ENCODE measurements around the gene ZNF14.
"Not testable (repeated sequence)": the region's sequence is repeated elsewhere in the genome, so short reads cannot be mapped to it uniquely, and the experiment has no call there.

ZNF14 gene

GRCh38 chr19:19711934-19712828 lies 20.7 kb downstream of the ZNF14 start:
- TF ChIP-seq CTCF (IDR thresholded peaks at IDR 0.05; ENCODE audit: poor library complexity, severe bottlenecking): no peak
- DNase-seq (ENCODE audit: low spot score) (no peak), ATAC-seq (ENCODE audit: low read depth) (no peak)
- Histone ChIP-seq H3K27ac (ENCODE audit: poor library complexity, severe bottlenecking) (no peak overlapping the region), H3K4me1 (ENCODE audit: insufficient read depth, poor library complexity, severe bottlenecking) (no peaks in the 10 kb centered on the region), H3K27me3 (ENCODE audit: insufficient read depth, poor library complexity, severe bottlenecking) (no peaks in the 10 kb centered on the region), H3K9me3 (ENCODE audit: severe bottlenecking) (peaks cover 66% of the 10 kb centered on the region), H3K4me3 (ENCODE audit: severe bottlenecking) (no peak overlapping the region), H3K36me3 (ENCODE audit: low read depth) (peaks cover 36% of the 10 kb centered on the region)

DNA sequence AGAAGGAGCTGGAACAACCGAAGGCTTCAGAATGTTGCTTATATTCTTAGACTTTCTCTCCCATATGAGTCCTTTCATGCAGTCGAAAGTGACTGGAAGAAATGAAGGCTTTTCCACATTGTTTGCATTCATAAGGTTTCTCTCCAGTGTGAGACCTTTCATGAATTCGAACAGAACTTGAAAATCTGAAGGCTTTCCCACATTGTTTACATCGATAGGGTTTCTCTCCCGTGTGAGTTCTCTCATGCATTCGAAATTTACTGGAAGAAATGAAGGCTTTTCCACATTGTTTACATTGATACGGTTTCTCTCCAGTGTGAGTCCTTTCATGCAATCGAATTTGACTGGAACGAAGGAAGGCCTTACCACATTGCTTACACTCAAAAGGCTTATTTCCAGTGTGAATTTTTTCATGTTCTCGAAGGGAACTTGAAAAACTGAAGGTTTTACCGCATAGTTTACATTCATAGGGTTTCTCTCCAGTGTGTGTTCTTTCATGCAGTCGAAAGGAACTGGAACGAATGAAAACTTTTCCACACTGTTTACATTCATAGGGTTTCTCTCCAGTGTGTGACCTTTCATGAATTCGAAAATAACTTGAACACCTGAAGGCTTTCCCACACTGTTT lies 21.5 kb downstream of the ZNF14 start:
- Histone ChIP-seq H3K9me3 (ENCODE audit: severe bottlenecking) (peaks cover 68% of the 10 kb centered on the region), H3K4me1 (ENCODE audit: insufficient read depth, poor library complexity, severe bottlenecking) (no peaks in the 10 kb centered on the region), H3K27me3 (ENCODE audit: insufficient read depth, poor library complexity, severe bottlenecking) (no peaks in the 10 kb centered on the region), H3K4me3 (ENCODE audit: severe bottlenecking) (no peak overlapping the region), H3K27ac (ENCODE audit: poor library complexity, severe bottlenecking) (no peak overlapping the region), H3K36me3 (ENCODE audit: low read depth) (peaks cover 36% of the 10 kb centered on the region)
- TF ChIP-seq CTCF (IDR thresholded peaks at IDR 0.05; ENCODE audit: poor library complexity, severe bottlenecking): no peak
- ATAC-seq (ENCODE audit: low read depth) (no peak), DNase-seq (ENCODE audit: low spot score) (no peak)

DNA sequence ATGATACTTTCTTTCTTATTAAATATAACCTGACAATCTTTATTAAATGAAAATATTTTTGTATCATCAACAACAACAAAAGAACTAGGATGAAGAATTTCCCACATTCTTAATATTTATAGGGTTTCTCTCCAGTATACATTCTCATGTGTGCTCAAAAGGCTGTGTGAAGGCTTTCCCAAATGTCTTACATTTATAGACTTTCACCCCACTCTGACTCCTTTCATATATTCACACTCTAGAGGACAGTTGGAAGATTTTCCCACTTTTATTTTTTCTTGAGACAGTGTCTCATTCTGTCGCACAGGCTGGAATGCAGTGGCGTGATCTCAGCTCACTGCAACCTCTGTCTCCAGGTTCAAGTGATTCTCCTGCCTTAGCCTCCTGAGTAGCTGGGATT lies 22.4 kb downstream of the ZNF14 start:
- H3K27me3 ChIP-seq (ENCODE audit: insufficient read depth, poor library complexity, severe bottlenecking): no peaks in the 10 kb centered on the region
- no peak overlapping the region for H3K27ac ChIP-seq (ENCODE audit: poor library complexity, severe bottlenecking)
- no peak for DNase-seq (ENCODE audit: low spot score)
- peaks cover 69% of the 10 kb centered on the region for H3K9me3 ChIP-seq (ENCODE audit: severe bottlenecking)
- ATAC-seq (ENCODE audit: low read depth): no peak
- peaks cover 36% of the 10 kb centered on the region for H3K36me3 ChIP-seq (ENCODE audit: low read depth)
- H3K4me3 ChIP-seq (ENCODE audit: severe bottlenecking): no peak overlapping the region
- no peaks in the 10 kb centered on the region for H3K4me1 ChIP-seq (ENCODE audit: insufficient read depth, poor library complexity, severe bottlenecking)
- no peak for TF ChIP-seq CTCF (IDR thresholded peaks at IDR 0.05; ENCODE audit: poor library complexity, severe bottlenecking)

DNA sequence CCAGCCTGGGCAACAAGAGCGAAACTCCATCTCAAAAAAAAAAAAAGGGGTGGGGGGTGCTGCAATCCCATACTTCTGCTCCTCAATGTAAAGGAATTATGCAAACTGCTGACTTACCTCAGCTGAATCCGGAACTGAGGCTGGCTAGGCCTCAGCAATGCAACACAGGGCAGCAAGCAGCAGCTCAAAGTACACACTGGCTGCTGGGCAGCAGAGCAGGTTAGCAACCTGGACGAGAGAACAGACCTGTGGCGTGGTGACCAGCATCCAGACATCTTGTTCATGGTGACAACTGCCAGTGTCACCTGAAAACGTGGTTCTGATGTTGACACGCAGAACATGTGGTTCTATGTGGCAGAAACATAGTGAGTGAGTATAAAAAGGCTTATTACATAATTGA lies 28.1 kb downstream of the ZNF14 start:
- no peaks in the 10 kb centered on the region for H3K36me3 ChIP-seq (ENCODE audit: low read depth)
- H3K27me3 ChIP-seq (ENCODE audit: insufficient read depth, poor library complexity, severe bottlenecking): no peaks in the 10 kb centered on the region
- ATAC-seq (ENCODE audit: low read depth) (no peak), DNase-seq (ENCODE audit: low spot score) (no peak)
- TF ChIP-seq CTCF (IDR thresholded peaks at IDR 0.05; ENCODE audit: poor library complexity, severe bottlenecking): no peak
- H3K9me3 ChIP-seq (ENCODE audit: severe bottlenecking): peaks cover 30% of the 10 kb centered on the region
- no peak overlapping the region for H3K27ac ChIP-seq (ENCODE audit: poor library complexity, severe bottlenecking)
- no peak overlapping the region for H3K4me3 ChIP-seq (ENCODE audit: severe bottlenecking)
- H3K4me1 ChIP-seq (ENCODE audit: insufficient read depth, poor library complexity, severe bottlenecking): no peaks in the 10 kb centered on the region

DNA sequence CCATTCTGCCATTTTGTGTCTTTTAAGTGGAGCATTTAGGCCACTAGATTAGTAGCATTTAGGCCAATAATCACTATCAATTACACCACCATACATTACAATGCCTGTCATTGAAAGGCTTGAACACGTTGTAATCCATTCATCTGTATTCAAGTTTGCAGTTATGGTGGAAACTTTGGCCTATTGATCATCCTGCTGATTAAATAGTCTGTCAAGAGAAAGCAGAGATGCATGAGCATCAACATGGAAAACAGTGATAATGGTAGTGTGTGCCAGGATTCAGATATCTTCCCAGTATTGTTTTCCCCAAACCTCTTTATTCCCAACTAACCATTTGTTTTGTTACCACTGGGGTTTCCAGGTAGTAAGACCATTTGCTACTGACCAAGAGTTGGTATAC lies 32.4 kb downstream of the ZNF14 start:
- DNase-seq (ENCODE audit: low spot score); H3K27ac ChIP-seq (ENCODE audit: poor library complexity, severe bottlenecking); H3K4me1 ChIP-seq (ENCODE audit: insufficient read depth, poor library complexity, severe bottlenecking); ATAC-seq (ENCODE audit: low read depth); H3K36me3 ChIP-seq (ENCODE audit: low read depth); H3K4me3 ChIP-seq (ENCODE audit: severe bottlenecking); H3K9me3 ChIP-seq (ENCODE audit: severe bottlenecking); H3K27me3 ChIP-seq (ENCODE audit: insufficient read depth, poor library complexity, severe bottlenecking): not testable (repeated sequence)
